NCI-H1930 (cell line): ENCODE data around the gene TCTN3.
"Not testable (repeated sequence)": the region's sequence is repeated elsewhere in the genome, so short reads cannot be mapped to it uniquely, and the experiment has no call there.

ENCODE experiments used
- DNase-seq, 2 experiments: peaks; one replicate each; lab custom pipeline; 2025; lab: John Stamatoyannopoulos, UW

Gene TCTN3

GRCh38 chr10:95626500-95626899 is 67.2 kb downstream of the TCTN3 start:
- no peak for DNase-seq

- DNase-seq = not testable (repeated sequence)
Measured at GRCh38 chr10:95620415-95620814, 73.3 kb downstream of the TCTN3 start.

DNA sequence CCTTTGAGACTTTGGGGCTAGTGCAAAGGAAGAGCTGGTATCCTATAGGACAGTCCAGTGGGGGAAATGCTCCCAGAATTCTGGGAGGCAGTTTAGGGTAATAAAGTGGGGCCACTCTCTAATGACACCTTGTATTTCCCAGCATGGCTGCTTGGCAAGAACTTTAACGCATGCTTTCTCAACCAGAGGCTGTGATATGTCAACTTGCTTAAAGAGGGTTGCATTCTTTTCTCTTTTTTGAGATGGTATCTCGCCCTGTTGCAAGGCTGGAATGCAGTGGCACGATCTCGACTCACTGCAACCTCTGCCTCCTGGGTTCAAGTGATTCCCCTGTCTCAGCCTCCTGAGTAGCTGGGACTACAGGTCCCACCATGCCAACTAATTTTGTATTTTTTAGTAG is 75.6 kb downstream of the TCTN3 start:
- DNase-seq = no peak

DNA sequence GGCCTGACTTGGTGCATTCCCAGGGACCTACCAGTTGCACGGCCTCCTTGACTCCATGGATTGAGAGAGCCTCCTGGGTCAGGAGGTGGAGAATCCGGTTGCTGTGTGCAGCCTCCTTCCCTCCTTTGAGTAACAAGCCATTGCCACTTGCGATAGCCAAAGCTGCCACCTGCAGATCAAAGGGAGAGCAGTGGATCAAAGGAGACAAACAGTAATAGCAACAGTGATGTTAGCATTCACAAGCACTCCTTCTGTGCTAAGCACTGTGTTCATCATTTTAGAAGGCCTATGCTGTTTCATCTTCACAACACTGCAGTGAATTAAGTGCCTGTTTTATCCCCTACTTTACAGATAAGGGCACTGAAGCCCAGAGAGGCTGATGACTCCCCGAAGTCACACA is 77.3 kb downstream of the TCTN3 start:
- no peak for DNase-seq
